Activated CD4-positive, alpha-beta memory T cell treated with anti-CD3 and anti-CD28 coated beads for 36 hours (primary cell): ENCODE data around the gene MRPL52. TPM values are rescaled to one million over a fixed set of nuclear protein-coding genes. Genes with fewer than 3 reads are reported as not detected.

Experiments
- CTCF ChIA-PET: fragments of 350-600 bp; sonication (Branson Sonifier 250); formaldehyde crosslinking; loops from one replicate; lab custom pipeline; 2021; ENCODE audit warnings: antibody characterized with exemption, inconsistent platforms; lab: Charles Lee
- POLR2A ChIA-PET: fragments of 350-600 bp; sonication (Branson Sonifier 250); formaldehyde crosslinking; loops from one replicate; lab custom pipeline; 2021; ENCODE audit warnings: antibody characterized with exemption; lab: Charles Lee
- DNase-seq: peaks from one replicate; pipeline ENCODE4 v3.0.0-alpha.2; 2020
- H3K27ac Mint-ChIP-seq: one replicate; pipeline ENCODE4 v1.8.0; 2021; ENCODE audit warnings: mixed read lengths
- H3K27me3 Mint-ChIP-seq: one replicate; pipeline ENCODE4 v1.8.0; 2021; ENCODE audit warnings: mixed read lengths
- H3K36me3 Mint-ChIP-seq: one replicate; pipeline ENCODE4 v1.8.0; 2021; ENCODE audit warnings: mixed read lengths
- H3K4me1 Mint-ChIP-seq: one replicate; pipeline ENCODE4 v1.8.0; 2021; ENCODE audit warnings: low read depth, mixed read lengths
- H3K4me3 Mint-ChIP-seq: one replicate; pipeline ENCODE4 v1.8.0; 2021; ENCODE audit warnings: mild to moderate bottlenecking, mixed read lengths
- H3K9me3 Mint-ChIP-seq: one replicate; pipeline ENCODE4 v1.8.0; 2021; ENCODE audit warnings: mixed read lengths
- intact Hi-C: fragments of 100-400 bp; cut with micrococcal nuclease; formaldehyde crosslinking; loops from one replicate; pipeline ENCODE4 v1.15.1; 2023
- total RNA-seq, 2 experiments: library from RNA; stranded (reverse); gene quantifications; one replicate each; pipeline ENCODE4 v1.2.3, GENCODE V29; 2021

MRPL52 gene
- total RNA-seq, 2 experiments from 2014 or later = 152 to 156 TPM

- Mint-ChIP-seq H3K9me3 (no peaks in the 10 kb centered on the region), H3K4me1 (peaks cover 3% of the 10 kb centered on the region), H3K27me3 (peaks cover 14% of the 10 kb centered on the region), H3K36me3 (no peaks in the 10 kb centered on the region), H3K27ac (no peak overlapping the region), H3K4me3 (no peak overlapping the region)
- CTCF ChIA-PET = interaction anchor here (0.9 to 1.7 kb wide), 5 partner anchors 8 to 216 kb away, joined by 3 to 5 read pairs (median 4); no protein-coding TSS in a partner anchor
- DNase-seq = no peak
- intact Hi-C loops = no loop called here
- POLR2A ChIA-PET = no interaction called here
These were observed 12.8 kb downstream of the MRPL52 start for GRCh38 chr14:22842211-22843122.

GRCh38 chr14:22843123-22843925 lies 13.6 kb downstream of the MRPL52 start:
- Mint-ChIP-seq H3K27ac (no peak overlapping the region), H3K27me3 (peaks cover 9% of the 10 kb centered on the region), H3K4me3 (no peak overlapping the region), H3K4me1 (no peaks in the 10 kb centered on the region), H3K36me3 (no peaks in the 10 kb centered on the region), H3K9me3 (no peaks in the 10 kb centered on the region)
- DNase-seq = no peak
- ChIA-PET CTCF (interaction anchor here (0.9 to 1.4 kb wide), 4 partner anchors 8 to 215 kb away, joined by 3 to 4 read pairs (median 4); no protein-coding TSS in a partner anchor), POLR2A (no interaction called here)
- intact Hi-C loops = no loop called here

GRCh38 chr14:22844221-22845102 lies 14.8 kb downstream of the MRPL52 start:
- Mint-ChIP-seq H3K27me3 (peaks cover 4% of the 10 kb centered on the region), H3K4me3 (no peak overlapping the region), H3K27ac (no peak overlapping the region), H3K4me1 (no peaks in the 10 kb centered on the region), H3K36me3 (no peaks in the 10 kb centered on the region), H3K9me3 (no peaks in the 10 kb centered on the region)
- intact Hi-C loops = no loop called here
- DNase-seq = no peak
- CTCF ChIA-PET = interaction anchor here (1.2 to 1.5 kb wide), 2 partner anchors 22 to 28 kb away, joined by 3 to 4 read pairs; no protein-coding TSS in a partner anchor
- POLR2A ChIA-PET = no interaction called here

GRCh38 chr14:22845103-22845394 lies 15.4 kb downstream of the MRPL52 start:
- Mint-ChIP-seq H3K36me3 (no peaks in the 10 kb centered on the region), H3K4me1 (no peaks in the 10 kb centered on the region), H3K4me3 (no peak overlapping the region), H3K27ac (no peak overlapping the region), H3K9me3 (no peaks in the 10 kb centered on the region), H3K27me3 (peaks cover 2% of the 10 kb centered on the region)
- CTCF ChIA-PET = interaction anchor here (1.5 kb wide), 1 partner anchor 28 kb away, joined by 4 read pairs; no protein-coding TSS in a partner anchor
- POLR2A ChIA-PET = no interaction called here
- no peak for DNase-seq
- intact Hi-C loops = no loop called here

- intact Hi-C loops = no loop called here
- DNase-seq = no peak
- H3K4me3 Mint-ChIP-seq = no peak overlapping the region
- no peak overlapping the region for H3K27ac Mint-ChIP-seq
- no peaks in the 10 kb centered on the region for H3K9me3 Mint-ChIP-seq
- ChIA-PET POLR2A (interaction anchor here (0.7 kb wide), 1 partner anchor 180 kb away, joined by 3 read pairs; no protein-coding TSS in a partner anchor), CTCF (interaction anchor here (1.5 kb wide), 1 partner anchor 27 kb away, joined by 4 read pairs; no protein-coding TSS in a partner anchor)
- no peaks in the 10 kb centered on the region for H3K36me3 Mint-ChIP-seq
- peaks cover under 1% of the 10 kb centered on the region for H3K4me1 Mint-ChIP-seq
- no peaks in the 10 kb centered on the region for H3K27me3 Mint-ChIP-seq
These were observed 16.3 kb downstream of the MRPL52 start for GRCh38 chr14:22845821-22846625.

GRCh38 chr14:22846811-22847307 lies 17.2 kb downstream of the MRPL52 start:
- no peak for DNase-seq

GRCh38 chr14:22847661-22848341 lies 18.1 kb downstream of the MRPL52 start:
- H3K4me3 Mint-ChIP-seq = no peak overlapping the region
- DNase-seq = no peak
- intact Hi-C loops = no loop called here
- ChIA-PET CTCF (interaction anchor here (1.0 to 1.9 kb wide), 4 partner anchors 25 to 291 kb away, joined by 3 to 7 read pairs (median 4); no protein-coding TSS in a partner anchor), POLR2A (no interaction called here)
- no peaks in the 10 kb centered on the region for H3K36me3 Mint-ChIP-seq
- H3K27ac Mint-ChIP-seq = no peak overlapping the region
- peaks cover 11% of the 10 kb centered on the region for H3K4me1 Mint-ChIP-seq
- no peaks in the 10 kb centered on the region for H3K27me3 Mint-ChIP-seq
- no peaks in the 10 kb centered on the region for H3K9me3 Mint-ChIP-seq

More at GRCh38 chr14:22846811-22847307, 17.2 kb downstream of the MRPL52 start:
- no peaks in the 10 kb centered on the region for H3K27me3 Mint-ChIP-seq
- intact Hi-C loops = no loop called here
- no peaks in the 10 kb centered on the region for H3K9me3 Mint-ChIP-seq
- H3K4me1 Mint-ChIP-seq = peaks cover 9% of the 10 kb centered on the region
- POLR2A ChIA-PET = interaction anchor here (0.7 kb wide), 1 partner anchor 181 kb away, joined by 3 read pairs; no protein-coding TSS in a partner anchor
- H3K27ac Mint-ChIP-seq = no peak overlapping the region
- H3K4me3 Mint-ChIP-seq = no peak overlapping the region
- CTCF ChIA-PET = interaction anchor here (0.6 to 1.0 kb wide), 2 partner anchors 26 to 290 kb away, joined by 3 read pairs; no protein-coding TSS in a partner anchor
- H3K36me3 Mint-ChIP-seq = no peaks in the 10 kb centered on the region

GRCh38 chr14:22848351-22849164 lies 18.9 kb downstream of the MRPL52 start:
- H3K9me3 Mint-ChIP-seq = no peaks in the 10 kb centered on the region
- peaks cover 15% of the 10 kb centered on the region for H3K4me1 Mint-ChIP-seq
- H3K27ac Mint-ChIP-seq = no peak overlapping the region
- H3K27me3 Mint-ChIP-seq = no peaks in the 10 kb centered on the region
- POLR2A ChIA-PET = no interaction called here
- intact Hi-C loops = no loop called here
- no peak overlapping the region for H3K4me3 Mint-ChIP-seq
- no peak for DNase-seq
- CTCF ChIA-PET = interaction anchor here (1.1 to 1.9 kb wide), 4 partner anchors 23 to 278 kb away, joined by 3 to 7 read pairs (median 4); partner anchors contain the start of gene LRP10
- no peaks in the 10 kb centered on the region for H3K36me3 Mint-ChIP-seq

GRCh38 chr14:22849212-22849819 lies 19.6 kb downstream of the MRPL52 start:
- DNase-seq = no peak
- no peaks in the 10 kb centered on the region for H3K27me3 Mint-ChIP-seq
- peaks cover 17% of the 10 kb centered on the region for H3K4me1 Mint-ChIP-seq
- ChIA-PET CTCF (interaction anchor here (1.1 to 6.7 kb wide), 4 partner anchors 22 to 279 kb away, joined by 3 to 228 read pairs (median 5); partner anchors contain the start of genes LRP10 and MRPL52), POLR2A (no interaction called here)
- H3K4me3 Mint-ChIP-seq = no peak overlapping the region
- intact Hi-C loops = no loop called here
- peak overlapping the region; percentile 18 for H3K27ac Mint-ChIP-seq
- no peaks in the 10 kb centered on the region for H3K9me3 Mint-ChIP-seq
- no peaks in the 10 kb centered on the region for H3K36me3 Mint-ChIP-seq
